Mesothelial cell of epicardium (in vitro differentiated cells): ENCODE data around the gene TRMT10B. TPM values are rescaled to one million over a fixed set of nuclear protein-coding genes. Genes with fewer than 3 reads are reported as not detected.

Experiments
- DNase-seq, 2 experiments: peaks; one replicate each; pipeline ENCODE4 v3.0.0; 2021; ENCODE audit warnings: low spot score in 2 of 2; ENCODE audit not compliant: unreplicated experiment in 2 of 2
- H3K27ac Mint-ChIP-seq: 2 replicates; pipeline ENCODE4 v1.8.0; 2021; ENCODE audit warnings: mixed read lengths
- H3K27me3 Mint-ChIP-seq: 2 replicates; pipeline ENCODE4 v1.8.0; 2021; ENCODE audit warnings: low read depth, mixed read lengths
- H3K36me3 Mint-ChIP-seq: 2 replicates; pipeline ENCODE4 v1.8.0; 2021; ENCODE audit warnings: mixed read lengths
- H3K4me1 Mint-ChIP-seq: 2 replicates; pipeline ENCODE4 v1.8.0; 2021; ENCODE audit warnings: mixed read lengths
- H3K4me3 Mint-ChIP-seq: 2 replicates; pipeline ENCODE4 v1.8.0; 2021; ENCODE audit warnings: mild to moderate bottlenecking, moderate library complexity, mixed read lengths
- H3K9me3 Mint-ChIP-seq: 2 replicates; pipeline ENCODE4 v1.8.0; 2021; ENCODE audit warnings: mixed read lengths
- CTCF ChIP-seq: fragments of 200-600 bp; sonication (generic); IDR thresholded peaks from one replicate; pipeline ENCODE4 v1.5.0; 2021; ENCODE audit warnings: antibody characterized with exemption; ENCODE audit not compliant: unreplicated experiment
- total RNA-seq: library from RNA; stranded (reverse); gene quantifications from 3 replicates; pipeline ENCODE4 v1.2.1, GENCODE V29; 2021

TRMT10B gene
- 10.1 to 11.3 TPM (median 11.0 TPM) in 3 replicates for total RNA-seq

- Mint-ChIP-seq H3K27me3 (no peaks in the 10 kb centered on the region), H3K4me1 (peaks cover 10% of the 10 kb centered on the region), H3K27ac (peak within 1 kb of the TSS; percentile 89), H3K9me3 (peaks cover 6% of the 10 kb centered on the region), H3K36me3 (no peaks in the 10 kb centered on the region), H3K4me3 (peak within 1 kb of the TSS; percentile 94)
- no peak for TF ChIP-seq CTCF
- DNase-seq: peak; percentile 69 to 75
These were observed at the start of gene TRMT10B for GRCh38 chr9:37753489-37754190. Gene TRMT10B (plus strand): TSS chr9:37753805. CDS start chr9:37761932, 8,127 bp downstream.

GRCh38 chr9:37705787-37706186 lies 47.8 kb upstream of the TRMT10B start:
- H3K27me3 Mint-ChIP-seq: peaks cover 74% of the 10 kb centered on the region
- TF ChIP-seq CTCF: no peak
- no peaks in the 10 kb centered on the region for H3K9me3 Mint-ChIP-seq
- DNase-seq: no peak
- H3K4me3 Mint-ChIP-seq: no peak overlapping the region
- no peak overlapping the region for H3K27ac Mint-ChIP-seq
- no peaks in the 10 kb centered on the region for H3K36me3 Mint-ChIP-seq
- no peaks in the 10 kb centered on the region for H3K4me1 Mint-ChIP-seq

- no peaks in the 10 kb centered on the region for H3K9me3 Mint-ChIP-seq
- H3K36me3 Mint-ChIP-seq: no peaks in the 10 kb centered on the region
- no peak for DNase-seq
- H3K4me1 Mint-ChIP-seq: no peaks in the 10 kb centered on the region
- TF ChIP-seq CTCF: no peak
- no peak overlapping the region for H3K4me3 Mint-ChIP-seq
- peaks cover 74% of the 10 kb centered on the region for H3K27me3 Mint-ChIP-seq
- no peak overlapping the region for H3K27ac Mint-ChIP-seq
These were observed 47.3 kb upstream of the TRMT10B start for GRCh38 chr9:37706290-37706689.

- peaks cover 67% of the 10 kb centered on the region for H3K27me3 Mint-ChIP-seq
- H3K36me3 Mint-ChIP-seq: no peaks in the 10 kb centered on the region
- H3K4me3 Mint-ChIP-seq: no peak overlapping the region
- H3K9me3 Mint-ChIP-seq: no peaks in the 10 kb centered on the region
- DNase-seq: no peak
- TF ChIP-seq CTCF: no peak
- no peak overlapping the region for H3K27ac Mint-ChIP-seq
- H3K4me1 Mint-ChIP-seq: no peaks in the 10 kb centered on the region
These were observed 45.9 kb upstream of the TRMT10B start for GRCh38 chr9:37707748-37708147.

GRCh38 chr9:37710046-37710445 lies 43.6 kb upstream of the TRMT10B start:
- H3K9me3 Mint-ChIP-seq: no peaks in the 10 kb centered on the region
- H3K36me3 Mint-ChIP-seq: no peaks in the 10 kb centered on the region
- H3K4me3 Mint-ChIP-seq: no peak overlapping the region
- no peaks in the 10 kb centered on the region for H3K4me1 Mint-ChIP-seq
- TF ChIP-seq CTCF: no peak
- peaks cover 59% of the 10 kb centered on the region for H3K27me3 Mint-ChIP-seq
- DNase-seq: no peak
- no peak overlapping the region for H3K27ac Mint-ChIP-seq
